Measurements from ENCODE around the gene CLDN7.

DNA sequence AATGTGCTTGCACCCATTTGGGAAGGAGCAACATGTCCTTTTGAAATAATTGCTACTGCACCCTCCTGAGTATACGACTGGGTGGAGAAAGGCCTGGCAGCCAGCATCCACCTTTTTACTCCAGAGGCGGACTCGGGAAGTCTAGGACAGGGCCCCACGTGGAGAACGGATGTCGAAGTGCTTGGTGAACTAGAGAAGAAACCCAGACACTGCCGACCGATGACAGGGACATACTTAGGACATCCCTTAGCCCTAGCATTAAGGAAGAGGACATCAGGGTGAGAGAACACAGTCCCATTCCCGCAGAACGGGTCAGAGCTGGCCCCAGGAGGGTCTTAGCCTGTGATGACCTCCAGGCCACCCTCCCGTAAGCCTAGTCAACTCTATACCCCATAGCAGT lies 28.4 kb upstream of the CLDN7 start:
- no peak for TF ChIP-seq EZH2 (IDR thresholded peaks at IDR 0.05)
- no peak for TF ChIP-seq POLR2AphosphoS5 (IDR thresholded peaks at IDR 0.05; ENCODE audit: borderline replicate concordance, low read depth, low read length)
